Skeletal muscle tissue (tissue), 4 donors: ENCODE results near the gene DPM2. TPM values are rescaled to one million over a fixed set of nuclear protein-coding genes. Genes with fewer than 3 reads are reported as not detected.

Source experiments
- H3K27ac ChIP-seq: one replicate; pipeline ENCODE4 v1.7.0; 2013; ENCODE audit warnings: mild to moderate bottlenecking, low read depth, low read length, inconsistent platforms
- H3K27me3 ChIP-seq, 3 donors: one replicate each; pipeline ENCODE4 v1.7.0; 2013; ENCODE audit warnings: low read length in 3 of 3; ENCODE audit not compliant: control insufficient read depth in 3 of 3, insufficient read depth in 3 of 3
- H3K36me3 ChIP-seq, 3 donors: one replicate each; pipeline ENCODE4 v1.7.0; 2013; ENCODE audit warnings: low read length in 3 of 3; ENCODE audit not compliant: control insufficient read depth in 3 of 3, insufficient read depth in 3 of 3
- H3K4me1 ChIP-seq, 3 donors: one replicate each; pipeline ENCODE4 v1.7.0; 2013; ENCODE audit warnings: low read length in 3 of 3, mild to moderate bottlenecking in 3 of 3; ENCODE audit not compliant: control insufficient read depth in 3 of 3, insufficient read depth in 3 of 3
- H3K4me3 ChIP-seq, 3 donors: one replicate each; pipeline ENCODE4 v1.7.0; 2013; ENCODE audit warnings: low read length in 3 of 3
- H3K9ac ChIP-seq, 3 donors: one replicate each; pipeline ENCODE4 v1.7.0; 2013; ENCODE audit warnings: low read length in 3 of 3, mild to moderate bottlenecking in 3 of 3, moderate library complexity in 2 of 3, low read depth in 1 of 3
- H3K9me3 ChIP-seq, 3 donors: one replicate each; pipeline ENCODE4 v1.7.0; 2013; ENCODE audit warnings: low read length in 3 of 3; ENCODE audit not compliant: control insufficient read depth in 3 of 3
- total RNA-seq: library from RNA; depleted of rRNA; stranded (reverse); fragments of >200 nt; gene quantifications from one replicate; pipeline ENCODE4 v1.2.3, GENCODE V29; 2014
- donor health status: Osteomylitis.

DPM2 gene
- total RNA-seq, 1 donor from 2014 or later = 7.3 TPM

DNA sequence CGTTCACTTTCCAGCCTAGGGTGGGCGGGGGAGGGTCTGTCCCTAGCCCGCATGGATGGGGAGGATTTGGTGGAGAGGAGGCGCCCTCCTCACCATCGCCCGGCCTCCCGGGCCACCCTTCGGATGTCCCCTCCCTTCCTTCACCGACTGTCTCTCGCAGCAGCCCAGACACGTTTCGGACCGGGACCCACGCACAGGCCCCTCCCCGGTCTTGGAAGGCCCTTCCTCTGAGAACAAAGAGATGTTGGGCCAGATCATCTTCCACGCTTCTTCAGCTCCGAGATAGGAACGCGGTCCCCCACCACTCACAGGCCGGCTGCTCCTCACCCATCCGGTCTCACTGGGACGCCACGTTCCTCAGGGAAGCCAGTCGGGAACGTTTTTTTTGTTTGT lies 640 bp upstream of the DPM2 start:
- Histone ChIP-seq H3K4me3 (peak overlapping the region; percentile 86 to 98 (median 88)), H3K27me3 (no peaks in the 10 kb centered on the region), H3K4me1 (peaks cover 33 to 47% (median 38%) of the 10 kb centered on the region in 3 donors), H3K27ac (peak overlapping the region; percentile 51), H3K9me3 (no peaks in the 10 kb centered on the region), H3K36me3 (peaks cover 2 to 7% (median 4%) of the 10 kb centered on the region in 3 donors), H3K9ac (peak overlapping the region in 2 of 3 donors; percentile 85 to 91)

DNA sequence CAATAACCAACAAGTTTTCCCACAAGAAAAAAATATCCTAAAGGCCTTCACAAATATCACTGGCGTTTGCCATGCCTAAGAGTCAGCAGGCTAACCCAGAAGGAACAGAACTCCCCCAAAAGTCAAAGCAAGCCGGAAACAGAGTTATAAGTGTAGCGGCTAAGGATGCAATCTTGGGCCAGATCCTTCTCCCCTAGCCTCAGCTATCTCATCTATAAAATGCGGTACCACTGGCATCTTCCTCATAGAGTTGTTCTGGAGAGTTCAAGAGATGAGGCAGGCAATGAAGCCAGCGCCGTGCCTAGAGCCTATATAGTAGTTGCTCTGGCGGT lies 632 bp downstream of the DPM2 start:
- H3K4me3 ChIP-seq = peak overlapping the region; percentile 86 to 98 (median 88)
- peaks cover 26 to 36% (median 28%) of the 10 kb centered on the region in 3 donors for H3K4me1 ChIP-seq
- peaks cover 0 to 7% (median 2%) of the 10 kb centered on the region in 3 donors for H3K36me3 ChIP-seq
- H3K27ac ChIP-seq = peak overlapping the region; percentile 51
- H3K9ac ChIP-seq = peak overlapping the region; percentile 84 to 91 (median 85)
- peaks cover 0 to 4% (median 0%) of the 10 kb centered on the region in 3 donors for H3K27me3 ChIP-seq
- no peaks in the 10 kb centered on the region for H3K9me3 ChIP-seq

DNA sequence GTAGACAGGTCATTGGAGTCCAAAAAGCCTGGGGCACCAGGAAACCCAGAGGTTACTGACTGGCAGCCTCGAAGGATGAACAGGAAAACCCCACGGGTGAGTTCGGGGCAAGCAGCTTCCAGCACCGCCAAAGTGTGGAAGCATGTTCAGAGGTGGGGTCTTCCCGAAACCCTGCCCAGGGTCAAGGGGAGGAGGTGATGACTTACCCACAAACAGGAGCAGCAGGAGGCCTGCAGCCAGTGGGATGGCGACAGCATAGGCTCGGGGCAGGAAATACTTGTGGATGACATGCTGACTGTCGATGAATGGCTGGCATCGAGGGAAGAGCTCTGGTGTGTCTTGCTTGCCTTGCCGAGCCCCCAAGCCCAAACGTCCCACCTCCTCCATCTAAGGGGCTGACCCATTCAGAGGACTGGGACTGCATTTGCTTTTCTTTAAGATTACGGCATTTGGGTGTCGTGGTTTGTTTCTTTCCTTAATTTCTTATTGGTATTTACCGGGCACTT lies 1.3 kb downstream of the DPM2 start:
- H3K9ac ChIP-seq = peak overlapping the region in 1 of 3 donors; percentile 25
- H3K27ac ChIP-seq = no peak overlapping the region
- no peaks in the 10 kb centered on the region for H3K9me3 ChIP-seq
- peaks cover 2 to 9% (median 3%) of the 10 kb centered on the region in 3 donors for H3K27me3 ChIP-seq
- peaks cover 28 to 37% (median 28%) of the 10 kb centered on the region in 3 donors for H3K4me1 ChIP-seq
- peak overlapping the region; percentile 86 to 98 (median 88) for H3K4me3 ChIP-seq
- H3K36me3 ChIP-seq = peaks cover 0 to 7% (median 2%) of the 10 kb centered on the region in 3 donors

DNA sequence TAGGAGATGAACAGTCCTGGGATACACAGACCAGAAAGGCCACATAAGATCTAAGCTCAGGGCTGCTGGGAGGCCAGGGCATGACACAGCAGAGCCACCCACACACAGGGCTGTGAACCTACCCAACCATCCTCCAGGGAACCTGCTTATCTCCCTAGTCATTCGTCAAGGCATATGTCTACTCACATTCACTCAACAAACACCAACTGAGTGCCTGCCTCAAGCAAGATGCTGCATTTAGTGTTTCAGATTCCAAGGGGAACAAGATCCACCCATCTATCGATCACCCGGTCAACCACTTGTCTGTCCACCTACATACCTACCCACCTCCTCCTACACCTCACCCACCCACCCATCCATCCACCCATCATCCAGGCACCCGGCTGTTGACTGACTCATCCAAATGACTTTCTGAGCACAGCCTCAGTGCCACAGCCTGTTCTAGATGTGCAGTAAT lies 1.9 kb downstream of the DPM2 start:
- H3K36me3 ChIP-seq = peaks cover 0 to 7% (median 2%) of the 10 kb centered on the region in 3 donors
- H3K27ac ChIP-seq = no peak overlapping the region
- H3K9ac ChIP-seq = peak overlapping the region in 1 of 3 donors; percentile 25
- H3K9me3 ChIP-seq = no peaks in the 10 kb centered on the region
- H3K4me3 ChIP-seq = peak overlapping the region in 1 of 3 donors; percentile 29
- H3K4me1 ChIP-seq = peaks cover 34 to 43% (median 34%) of the 10 kb centered on the region in 3 donors
- peaks cover 5 to 15% (median 8%) of the 10 kb centered on the region in 3 donors for H3K27me3 ChIP-seq

DNA sequence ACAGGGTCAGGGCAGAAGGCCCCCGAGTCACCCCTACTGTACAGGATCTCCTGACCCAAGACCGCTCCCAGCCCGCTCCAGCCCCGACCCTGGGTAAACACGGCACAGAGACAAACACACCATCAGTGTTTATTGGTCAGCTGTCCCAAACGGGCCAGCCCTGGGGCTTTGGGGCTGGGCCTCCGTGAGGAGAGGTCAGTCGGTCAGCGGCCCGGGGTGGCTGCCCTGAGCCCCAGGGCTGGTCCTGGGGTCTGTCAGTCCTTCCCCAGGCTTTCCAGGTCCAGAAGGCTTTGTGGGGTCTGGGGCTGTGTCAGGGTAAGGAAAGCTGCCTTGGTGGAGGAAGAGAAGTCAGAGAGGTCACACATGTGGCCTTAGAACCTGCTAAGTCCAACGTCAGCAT lies 2.7 kb downstream of the DPM2 start:
- Histone ChIP-seq H3K27me3 (peaks cover 8 to 21% (median 10%) of the 10 kb centered on the region in 3 donors), H3K4me1 (peaks cover 34 to 49% (median 40%) of the 10 kb centered on the region in 3 donors)

DNA sequence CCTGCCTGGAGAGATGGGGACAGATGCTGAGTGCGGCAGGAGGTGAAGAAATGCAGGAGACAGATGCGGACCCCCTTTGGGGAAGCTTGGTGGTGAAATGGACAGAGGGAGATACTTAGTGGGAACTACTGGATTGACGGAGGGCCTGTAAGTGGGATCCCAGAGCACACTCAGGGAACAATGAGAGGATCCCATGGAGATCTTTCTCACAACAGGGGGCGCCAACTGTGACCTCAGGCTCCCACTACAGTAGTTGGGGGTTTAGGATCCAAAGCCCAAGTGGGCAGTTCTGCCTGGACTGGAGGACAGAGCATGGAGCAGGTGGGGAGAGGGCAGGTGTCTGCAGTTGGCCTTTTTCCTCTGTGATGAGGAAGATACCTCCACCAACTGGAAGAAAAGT lies 3.4 kb downstream of the DPM2 start:
- Histone ChIP-seq H3K4me3 (no peak overlapping the region), H3K9me3 (no peaks in the 10 kb centered on the region), H3K4me1 (peaks cover 34 to 49% (median 41%) of the 10 kb centered on the region in 3 donors), H3K9ac (no peak overlapping the region), H3K27ac (no peak overlapping the region), H3K27me3 (peaks cover 15 to 29% (median 17%) of the 10 kb centered on the region in 3 donors), H3K36me3 (peaks cover 0 to 7% (median 2%) of the 10 kb centered on the region in 3 donors)

More for the DNA sequence above, 2.7 kb downstream of the DPM2 start:
- H3K9ac ChIP-seq = no peak overlapping the region
- H3K27ac ChIP-seq = no peak overlapping the region
- H3K9me3 ChIP-seq = no peaks in the 10 kb centered on the region
- H3K4me3 ChIP-seq = no peak overlapping the region
- peaks cover 0 to 7% (median 2%) of the 10 kb centered on the region in 3 donors for H3K36me3 ChIP-seq

DNA sequence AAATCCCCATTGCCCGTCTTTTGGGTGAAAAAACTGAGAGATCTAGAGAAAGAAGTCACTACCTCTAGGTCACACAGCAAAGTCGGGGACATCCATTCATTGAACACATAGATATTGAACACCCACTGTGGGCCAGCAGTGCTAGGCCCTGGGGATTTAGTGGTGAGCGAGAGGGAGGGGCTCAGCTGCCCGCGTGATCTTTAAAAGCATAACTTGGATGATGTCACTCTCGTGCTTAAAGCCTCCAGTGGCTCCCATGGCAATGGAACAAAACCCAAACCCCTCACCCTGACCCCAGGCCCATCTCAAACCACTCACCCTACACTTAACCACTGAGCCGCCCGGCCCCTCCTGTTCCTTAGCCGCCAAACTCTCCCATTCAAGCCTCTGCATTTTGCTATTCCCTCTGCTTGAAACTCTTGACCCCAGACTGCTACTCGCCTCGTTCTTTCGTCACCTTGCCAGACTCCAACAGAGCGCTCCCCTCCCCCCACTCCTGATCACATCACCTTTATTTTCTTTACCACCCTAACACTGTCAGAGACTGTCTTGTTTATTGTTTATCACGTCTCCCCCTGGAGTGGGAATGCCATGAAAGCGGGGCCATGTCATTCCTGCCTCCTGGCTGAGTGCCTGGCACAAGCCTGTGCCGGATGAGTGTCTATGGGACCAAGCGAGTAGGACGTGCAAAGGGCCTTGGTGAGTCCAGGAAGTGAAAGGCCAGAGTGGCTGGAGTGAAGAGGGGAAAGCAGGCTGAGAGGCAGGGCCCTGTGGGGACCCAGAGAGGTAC lies 6.4 kb downstream of the DPM2 start:
- Histone ChIP-seq H3K36me3 (peaks cover 0 to 4% (median 2%) of the 10 kb centered on the region in 3 donors), H3K4me3 (peak overlapping the region in 2 of 3 donors; percentile 35 to 54), H3K27ac (peak overlapping the region; percentile 19), H3K9ac (peak overlapping the region in 1 of 3 donors; percentile 32), H3K27me3 (peaks cover 42 to 55% (median 44%) of the 10 kb centered on the region in 3 donors), H3K9me3 (no peaks in the 10 kb centered on the region), H3K4me1 (peaks cover 16 to 29% (median 26%) of the 10 kb centered on the region in 3 donors)

DNA sequence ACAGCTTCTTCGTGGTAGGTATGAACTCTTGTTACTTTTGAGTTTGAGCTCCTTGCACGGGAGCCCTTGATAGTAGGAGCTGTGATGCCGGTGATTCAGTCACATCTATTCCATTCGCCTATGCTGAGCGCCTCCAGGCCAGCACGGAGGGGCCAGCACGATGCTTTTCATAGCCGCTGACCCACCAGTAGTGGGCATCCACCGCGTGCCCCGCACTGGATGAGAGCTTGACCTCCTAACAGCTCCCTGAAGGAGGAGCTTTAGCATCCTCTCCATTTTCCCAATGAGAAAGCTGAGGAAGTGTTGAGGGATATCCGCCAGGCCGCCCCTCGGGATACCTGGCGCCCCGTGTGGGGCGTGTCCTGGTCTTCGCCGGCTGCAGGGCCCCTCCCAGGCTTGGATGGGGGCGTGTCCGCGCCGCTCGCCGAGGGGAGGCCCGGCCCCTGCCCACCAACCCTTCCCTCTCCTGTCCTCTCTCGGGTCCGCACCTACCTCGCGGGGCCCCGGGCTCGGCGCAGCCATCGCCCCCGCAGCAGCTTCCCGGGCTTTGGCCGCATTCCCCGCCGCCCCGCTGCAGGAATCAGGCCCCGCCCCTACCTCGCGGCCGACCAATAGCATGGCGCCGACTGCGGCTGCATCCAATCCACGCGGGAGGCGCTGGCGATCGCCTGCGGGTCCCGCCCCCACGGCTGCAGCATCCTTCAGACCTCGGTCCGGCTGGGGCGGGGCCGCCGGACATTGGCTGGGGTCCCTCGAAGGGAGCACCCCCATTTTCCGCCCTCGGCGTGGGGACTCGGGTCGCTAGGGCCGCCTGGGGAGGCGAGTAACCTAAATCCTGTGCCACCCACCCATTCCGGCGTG lies 7.2 kb downstream of the DPM2 start, which contains the start of gene PIP5KL1:
PIP5KL1 (minus strand) TSS at position 547 of the 861 bp plus-strand sequence; CDS start at position 522, 25 bp downstream.
- Histone ChIP-seq H3K9me3 (no peaks in the 10 kb centered on the region), H3K27ac (peak within 1 kb of the TSS; percentile 19), H3K4me3 (peak within 1 kb of the TSS in 2 of 3 donors; percentile 54 to 60), H3K36me3 (peaks cover 0 to 3% (median 2%) of the 10 kb centered on the region in 3 donors), H3K4me1 (peaks cover 9 to 20% (median 19%) of the 10 kb centered on the region in 3 donors), H3K27me3 (peaks cover 42 to 61% (median 44%) of the 10 kb centered on the region in 3 donors), H3K9ac (peak within 1 kb of the TSS in 1 of 3 donors; percentile 32)

DNA sequence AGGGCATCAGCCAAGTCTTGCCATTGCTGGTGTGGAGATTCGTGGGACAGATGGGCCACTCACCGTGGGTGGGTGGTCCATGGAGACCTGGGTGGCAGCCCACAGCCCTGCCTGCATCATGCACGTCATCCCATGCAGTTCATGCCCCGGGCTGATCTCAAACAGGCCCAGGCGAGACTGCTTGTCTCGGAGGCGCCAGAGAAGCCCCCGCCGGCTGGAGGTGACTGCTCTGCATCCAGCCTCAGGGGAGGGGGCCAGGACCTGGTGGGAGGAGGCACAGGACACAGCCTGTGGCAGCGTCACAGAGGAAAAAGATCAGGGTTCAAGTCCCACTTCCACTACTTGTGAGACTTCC lies 8.1 kb downstream of the DPM2 start:
- no peaks in the 10 kb centered on the region for H3K36me3 ChIP-seq
- peaks cover 9 to 19% (median 18%) of the 10 kb centered on the region in 3 donors for H3K4me1 ChIP-seq
- no peak overlapping the region for H3K9ac ChIP-seq
- no peak overlapping the region for H3K27ac ChIP-seq
- no peak overlapping the region for H3K4me3 ChIP-seq
- H3K9me3 ChIP-seq = no peaks in the 10 kb centered on the region
- peaks cover 44 to 67% (median 47%) of the 10 kb centered on the region in 3 donors for H3K27me3 ChIP-seq
